ENCODE measurements around the gene CHST8. TPM values are rescaled to one million over a fixed set of nuclear protein-coding genes. Genes with fewer than 3 reads are reported as not detected.

The CHST8 gene
- polyA plus RNA-seq, 1 donor: 0.38 TPM

- no peak for DNase-seq (ENCODE audit: low read depth)
These were observed 147.5 kb downstream of the CHST8 start for GRCh38 chr19:33769208-33769607.

GRCh38 chr19:33770107-33770506 lies 148.4 kb downstream of the CHST8 start:
- no peak for DNase-seq (ENCODE audit: low read depth)

- no peak for DNase-seq (ENCODE audit: low read depth)
These were observed 149.8 kb downstream of the CHST8 start for GRCh38 chr19:33771384-33772101.

- no peak for DNase-seq (ENCODE audit: low read depth)
These were observed 150.5 kb downstream of the CHST8 start for GRCh38 chr19:33772102-33772857.

GRCh38 chr19:33772858-33773180 lies 151.1 kb downstream of the CHST8 start:
- no peak for DNase-seq (ENCODE audit: low read depth)

GRCh38 chr19:33773704-33774624 lies 152.2 kb downstream of the CHST8 start:
- no peak for DNase-seq (ENCODE audit: low read depth)

GRCh38 chr19:33774751-33775150 lies 153.0 kb downstream of the CHST8 start:
- DNase-seq (ENCODE audit: low read depth): no peak

- DNase-seq (ENCODE audit: low read depth): no peak
These were observed 154.2 kb downstream of the CHST8 start for GRCh38 chr19:33775731-33776487.

GRCh38 chr19:33777351-33777750 lies 155.6 kb downstream of the CHST8 start:
- DNase-seq (ENCODE audit: low read depth): no peak

GRCh38 chr19:33777753-33778088 lies 156.0 kb downstream of the CHST8 start:
- no peak for DNase-seq (ENCODE audit: low read depth)

- DNase-seq (ENCODE audit: low read depth): no peak
These were observed 156.5 kb downstream of the CHST8 start for GRCh38 chr19:33778089-33778791.

- DNase-seq (ENCODE audit: low read depth): no peak
These were observed 158.1 kb downstream of the CHST8 start for GRCh38 chr19:33779849-33780248.

- DNase-seq (ENCODE audit: low read depth): no peak
These were observed 158.5 kb downstream of the CHST8 start for GRCh38 chr19:33780251-33780650.

GRCh38 chr19:33780746-33781145 lies 159.0 kb downstream of the CHST8 start:
- DNase-seq (ENCODE audit: low read depth): no peak

GRCh38 chr19:33781415-33781935 lies 159.7 kb downstream of the CHST8 start:
- no peak for DNase-seq (ENCODE audit: low read depth)

- DNase-seq (ENCODE audit: low read depth): no peak
These were observed 160.2 kb downstream of the CHST8 start for GRCh38 chr19:33781996-33782395.

GRCh38 chr19:33784432-33784831 lies 162.7 kb downstream of the CHST8 start:
- no peak for DNase-seq (ENCODE audit: low read depth)

GRCh38 chr19:33785795-33786194 lies 164.0 kb downstream of the CHST8 start:
- DNase-seq (ENCODE audit: low read depth): no peak

- DNase-seq (ENCODE audit: low read depth): no peak
These were observed 166.9 kb downstream of the CHST8 start for GRCh38 chr19:33788676-33789075.

GRCh38 chr19:33789344-33789743 lies 167.6 kb downstream of the CHST8 start:
- no peak for DNase-seq (ENCODE audit: low read depth)
